GM18873 (cell line): ENCODE results near the gene BHLHA15.
"Not testable (repeated sequence)": the region's sequence is repeated elsewhere in the genome, so short reads cannot be mapped to it uniquely, and the experiment has no call there.

Source experiments
- ATAC-seq: cut with Tn5 transposase; IDR thresholded peaks from one replicate; pipeline ENCODE4 v1.9.1; 2021; ENCODE audit warnings: mild to moderate bottlenecking, moderate library complexity, moderate number of reproducible peaks; ENCODE audit not compliant: unreplicated experiment, low FRiP score

Gene BHLHA15

DNA sequence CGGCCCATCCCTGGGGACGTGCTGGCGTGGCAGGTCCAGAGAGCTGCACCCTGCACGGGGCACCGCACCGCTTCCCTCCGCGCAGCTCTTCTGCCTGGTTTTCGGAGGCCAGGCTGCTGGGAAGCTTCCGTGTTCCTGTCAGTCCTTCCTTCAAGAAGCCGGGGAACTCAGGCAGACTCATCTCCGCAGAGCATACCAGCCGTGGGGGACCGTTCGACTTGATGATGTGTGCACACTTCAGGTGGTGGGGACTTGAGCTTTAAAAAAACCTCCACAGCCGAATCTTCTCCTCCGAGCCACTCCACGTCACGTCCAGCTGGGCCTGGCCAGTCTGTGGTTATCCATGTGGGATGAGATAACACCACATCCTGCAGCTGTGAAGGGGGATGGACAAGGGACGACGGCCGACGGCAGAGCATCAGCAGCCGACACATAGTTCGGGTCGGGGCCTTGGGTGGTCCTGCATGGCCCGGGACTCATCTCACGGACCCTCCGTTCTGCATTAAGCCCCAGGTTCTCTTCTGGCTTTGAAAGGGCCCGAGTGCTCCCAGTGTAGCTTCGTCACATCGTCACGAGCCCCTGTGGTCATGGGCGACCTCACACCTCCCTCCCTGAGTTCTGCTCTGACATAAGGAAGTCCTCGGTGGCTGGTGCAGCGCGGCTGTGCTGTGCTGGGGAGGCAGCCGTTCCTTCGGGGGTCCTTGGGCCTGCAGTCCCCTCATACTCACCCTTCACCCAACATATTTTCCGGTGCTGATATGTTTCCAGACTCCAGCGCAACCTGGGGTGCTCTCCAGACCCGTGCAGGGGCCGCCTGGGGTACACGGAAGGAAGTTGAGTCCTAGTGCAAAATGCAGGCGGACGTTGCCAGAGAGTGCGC lies 4.5 kb upstream of the BHLHA15 start:
- no peak for ATAC-seq

DNA sequence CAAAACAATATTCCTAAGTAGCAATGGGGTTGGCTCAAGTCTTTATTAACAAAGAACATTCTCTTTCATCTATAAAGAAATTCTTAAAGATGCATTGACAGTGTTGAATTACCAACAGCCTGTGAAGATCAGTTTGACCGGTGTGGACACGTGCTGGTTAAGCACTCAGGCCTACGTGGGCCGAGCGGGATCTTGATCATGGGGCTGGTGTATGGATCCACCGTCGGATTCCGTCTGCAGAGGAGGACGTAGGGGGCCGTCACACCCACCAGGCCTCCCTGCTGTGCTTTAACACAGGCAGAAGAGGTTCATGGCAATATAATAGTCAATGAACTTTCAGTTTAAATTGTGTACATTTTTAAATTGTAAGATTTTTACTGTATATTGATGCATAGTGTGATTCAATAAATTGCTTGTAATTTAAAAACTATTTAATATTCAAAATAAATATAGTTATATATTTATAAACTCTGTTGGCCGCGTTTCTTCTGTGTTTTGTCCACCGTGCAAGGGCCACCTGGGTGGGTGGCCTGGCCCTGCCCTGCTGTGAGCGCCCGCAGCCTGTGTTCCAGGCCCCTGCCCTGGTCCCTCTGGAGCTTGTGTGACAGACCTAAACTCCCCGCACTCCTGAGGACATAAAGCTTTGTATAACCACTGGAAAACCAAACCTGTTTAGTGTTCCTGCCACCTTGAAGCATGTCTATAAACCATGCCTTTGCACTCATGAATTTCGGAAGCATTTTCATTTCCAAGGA lies 1.9 kb upstream of the BHLHA15 start:
- no peak for ATAC-seq

DNA sequence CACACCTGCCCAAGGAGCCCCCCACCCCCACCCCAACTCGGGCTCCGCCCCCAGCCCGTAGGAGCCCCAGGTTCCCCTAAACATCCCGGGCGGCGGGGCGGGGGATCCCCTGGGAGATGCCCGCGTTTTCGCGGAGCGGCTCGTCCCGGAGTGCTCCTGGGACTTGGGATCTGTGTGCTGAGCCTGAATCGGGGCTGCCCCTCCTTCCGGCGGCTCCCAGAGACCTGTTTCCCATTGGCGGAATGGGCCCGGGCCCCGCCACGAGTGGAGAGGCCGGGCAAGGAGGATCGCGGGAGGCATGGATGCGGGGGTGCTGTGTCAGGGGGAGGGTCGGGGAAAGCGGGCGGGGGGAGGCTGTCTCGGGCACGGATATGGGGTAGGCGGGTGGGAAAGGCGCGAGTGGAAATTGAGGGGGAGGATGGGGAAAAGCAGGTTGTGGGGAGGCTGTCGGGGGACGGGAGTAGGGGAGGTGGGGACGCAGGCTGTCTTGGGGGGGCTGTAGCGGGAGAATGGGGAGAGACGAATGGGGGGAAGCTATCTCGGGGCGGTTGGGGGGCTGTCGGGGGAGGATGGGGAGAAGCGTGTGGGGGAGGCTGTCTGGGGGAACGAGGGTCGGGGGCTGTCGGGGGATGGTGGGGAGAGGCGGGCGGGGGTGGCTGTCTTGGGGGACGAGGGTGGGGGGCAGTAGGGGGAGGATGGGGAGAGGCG lies 572 bp upstream of the BHLHA15 start:
- no peak for ATAC-seq

DNA sequence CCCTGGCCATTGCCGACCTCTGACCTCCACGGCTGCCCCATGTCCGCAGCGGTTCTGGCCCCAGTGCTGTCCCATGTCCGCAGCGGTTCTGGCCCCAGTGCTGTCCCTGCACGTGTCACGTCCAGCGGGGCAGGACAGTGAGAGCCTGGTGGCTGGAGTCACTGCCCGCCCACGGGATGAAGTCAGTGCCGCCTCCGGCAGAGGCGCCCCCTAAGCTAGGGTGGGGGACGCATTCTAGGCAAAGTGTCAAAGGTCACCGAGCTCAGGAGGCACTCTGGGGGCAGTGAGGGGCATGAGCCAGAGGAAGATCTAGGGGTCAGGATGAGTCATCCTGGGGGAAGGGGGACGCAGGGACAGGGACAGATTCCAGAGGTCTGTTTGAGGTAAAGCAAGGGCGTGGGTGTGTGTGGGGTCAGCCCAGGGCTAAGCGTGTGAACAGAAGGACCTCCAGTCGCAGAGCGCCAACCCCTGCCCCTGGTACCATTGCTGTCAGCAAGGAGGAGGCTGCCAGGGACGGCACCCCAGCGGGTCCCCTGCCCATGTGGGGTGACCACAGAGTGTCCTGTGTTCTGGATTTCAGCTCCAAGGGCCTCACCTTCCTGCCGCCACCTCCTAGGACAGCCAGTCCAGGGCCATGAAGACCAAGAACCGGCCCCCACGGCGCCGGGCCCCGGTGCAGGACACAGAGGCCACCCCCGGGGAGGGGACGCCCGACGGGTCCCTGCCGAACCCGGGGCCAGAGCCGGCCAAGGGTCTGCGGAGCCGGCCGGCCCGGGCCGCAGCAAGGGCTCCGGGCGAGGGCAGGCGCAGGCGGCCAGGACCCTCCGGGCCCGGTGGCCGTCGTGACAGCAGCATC lies 665 bp downstream of the BHLHA15 start:
- ATAC-seq: no peak

DNA sequence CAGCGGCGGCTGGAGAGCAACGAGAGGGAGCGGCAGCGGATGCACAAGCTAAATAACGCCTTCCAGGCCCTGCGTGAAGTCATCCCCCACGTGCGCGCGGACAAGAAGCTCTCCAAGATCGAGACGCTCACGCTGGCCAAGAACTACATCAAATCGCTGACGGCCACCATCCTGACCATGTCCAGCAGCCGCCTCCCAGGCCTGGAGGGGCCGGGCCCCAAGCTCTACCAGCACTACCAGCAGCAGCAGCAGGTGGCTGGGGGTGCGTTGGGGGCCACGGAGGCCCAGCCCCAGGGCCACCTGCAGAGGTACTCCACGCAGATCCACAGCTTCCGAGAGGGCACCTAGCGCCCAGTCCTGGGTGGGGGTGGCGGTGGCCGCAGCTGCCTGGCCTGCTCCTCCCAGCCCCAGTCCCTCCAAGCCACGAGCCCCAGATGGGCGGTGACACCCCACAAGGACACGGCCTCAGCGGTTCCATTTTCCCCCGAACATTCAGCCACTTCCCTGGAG lies 1.3 kb downstream of the BHLHA15 start:
- no peak for ATAC-seq

DNA sequence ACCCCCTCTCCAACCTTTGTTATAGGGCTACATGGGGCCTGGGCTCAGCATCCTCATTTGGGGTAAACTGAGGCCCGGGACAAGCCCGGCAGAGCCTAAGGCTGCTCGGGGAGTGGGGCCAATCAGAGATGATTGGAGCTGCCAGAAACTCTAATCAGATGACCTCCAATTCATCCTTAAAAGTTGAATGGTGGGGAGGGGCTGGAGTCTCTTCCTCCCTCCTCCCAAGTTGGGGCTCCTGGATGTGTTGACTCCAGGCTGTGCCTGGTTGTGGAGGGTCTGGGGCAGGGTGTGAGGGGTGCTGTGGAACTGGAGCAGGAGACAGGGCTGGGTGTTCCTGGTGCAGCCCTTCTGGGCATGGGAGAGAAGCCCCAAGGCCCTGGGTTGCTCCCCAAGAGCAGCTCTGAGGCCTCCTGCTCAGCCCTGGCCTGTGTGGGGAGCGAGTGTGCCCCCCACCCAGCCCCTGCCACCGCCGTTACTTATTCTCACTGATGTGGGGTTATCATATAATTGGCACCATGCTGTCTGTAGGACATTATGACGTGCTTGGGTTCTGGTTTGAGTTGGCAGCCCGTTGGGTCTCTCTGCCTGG lies 2.2 kb downstream of the BHLHA15 start:
- no peak for ATAC-seq

DNA sequence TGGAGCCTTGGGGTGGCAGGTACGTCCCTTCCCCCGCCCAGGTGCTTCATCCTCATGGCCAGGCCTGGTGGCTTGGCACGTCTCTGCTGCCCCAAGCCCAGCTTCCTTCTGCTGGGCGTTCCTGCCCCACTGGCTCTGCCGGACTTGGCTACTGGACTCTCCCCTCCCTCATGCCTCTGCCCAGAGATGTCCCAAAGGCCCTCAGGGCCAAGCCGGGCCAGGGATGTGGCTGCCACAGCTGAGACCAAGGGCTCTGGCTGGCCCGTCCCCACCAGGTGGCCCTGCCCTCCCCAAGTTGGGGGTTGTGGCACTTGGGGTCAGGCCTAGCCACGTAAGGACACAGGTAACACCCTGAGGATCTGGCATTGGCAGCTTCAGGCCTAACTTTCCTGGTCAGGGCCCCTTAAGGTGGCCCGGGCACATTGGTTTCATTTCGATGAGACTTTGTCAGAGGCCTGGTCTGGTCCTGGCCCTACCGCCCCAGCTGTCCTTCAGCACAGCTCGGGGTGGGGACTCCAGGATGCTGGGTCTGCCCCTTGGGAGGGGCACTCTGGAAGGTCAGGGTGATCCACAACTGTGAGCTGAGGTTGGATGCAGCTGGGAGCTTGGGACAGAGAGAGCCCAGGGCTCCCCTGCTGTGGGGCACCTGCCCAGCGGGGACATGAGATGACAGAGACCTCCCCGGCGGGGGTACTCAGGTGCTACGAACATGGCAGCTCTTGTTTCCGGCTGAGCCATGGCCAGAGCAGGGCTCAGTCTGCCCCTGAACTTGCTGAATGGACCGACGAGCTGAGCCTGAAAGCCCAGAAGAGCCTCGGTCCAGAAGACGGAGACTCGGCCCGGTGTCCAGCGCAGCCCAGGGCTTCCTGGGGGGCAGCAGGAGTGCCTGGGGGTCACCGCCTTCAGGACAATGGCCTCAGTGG lies 2.9 kb downstream of the BHLHA15 start:
- ATAC-seq: no peak

DNA sequence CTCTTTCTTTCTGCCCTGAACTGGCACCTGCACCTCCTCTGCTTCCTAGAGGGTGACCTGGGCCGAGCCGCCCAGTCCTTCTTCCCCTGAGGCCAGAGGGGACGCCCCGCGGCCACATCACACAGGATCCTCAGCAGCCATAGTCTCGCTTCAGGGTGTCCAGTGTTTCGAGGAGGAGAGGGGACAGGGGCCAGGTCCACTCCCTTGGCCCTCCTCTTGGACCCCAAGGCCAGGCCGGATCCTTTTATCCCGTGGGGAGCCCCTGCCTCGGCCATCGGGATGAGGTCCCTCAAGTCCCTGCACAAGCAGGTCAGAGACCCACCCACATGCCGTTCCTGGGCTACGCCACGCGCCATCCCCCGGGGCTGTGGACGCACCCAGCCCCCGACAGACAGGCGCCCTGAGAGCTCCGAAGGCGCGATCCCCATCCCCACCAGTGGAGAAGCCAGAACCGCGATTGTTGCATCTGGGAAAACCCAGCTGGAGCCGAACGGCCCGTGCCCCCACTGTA lies 3.6 kb downstream of the BHLHA15 start:
- no peak for ATAC-seq

DNA sequence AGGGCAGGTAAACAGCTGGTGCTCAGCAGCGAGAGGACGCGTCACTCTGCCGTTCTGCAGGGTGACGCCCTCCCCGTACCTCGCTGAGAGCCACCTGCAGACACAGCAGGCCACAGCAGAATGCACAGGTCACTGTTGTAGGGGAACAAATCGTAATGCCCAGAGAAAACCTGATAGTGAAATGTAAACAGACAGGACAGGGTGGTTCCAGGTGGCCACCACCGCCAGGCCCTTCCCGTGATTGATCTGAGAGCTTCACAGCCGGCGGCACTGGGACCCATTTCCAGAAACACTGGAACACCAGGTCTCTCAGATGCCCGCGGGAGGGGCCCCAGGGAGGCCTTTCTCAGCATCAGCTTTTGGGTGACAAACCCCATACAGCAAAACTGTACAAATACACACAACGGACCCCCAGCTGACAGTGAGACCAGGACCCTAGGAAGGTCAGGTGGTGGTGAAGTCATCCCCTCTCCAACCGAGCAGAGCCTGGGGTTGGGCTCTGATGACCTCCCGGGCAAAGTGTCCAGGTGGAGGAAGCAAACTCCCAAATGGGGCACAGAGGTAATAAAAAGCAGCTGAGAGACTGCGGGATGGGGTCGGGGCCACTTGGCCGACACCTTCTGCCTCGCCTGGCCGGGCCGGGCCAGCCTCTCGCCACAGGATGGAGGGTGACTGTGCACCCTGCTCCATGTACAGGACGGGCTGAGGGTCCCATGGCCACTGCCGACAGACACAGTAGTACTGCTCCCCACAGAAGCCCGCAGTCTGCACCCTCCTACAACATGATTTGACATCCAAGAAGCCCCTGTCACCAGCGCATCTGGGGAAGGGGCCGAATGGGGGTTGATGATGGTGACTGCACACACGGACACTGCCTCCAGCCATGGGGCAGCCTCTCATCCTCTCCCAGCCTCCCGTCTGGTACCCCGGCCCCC lies 4.6 kb downstream of the BHLHA15 start:
- ATAC-seq: no peak

DNA sequence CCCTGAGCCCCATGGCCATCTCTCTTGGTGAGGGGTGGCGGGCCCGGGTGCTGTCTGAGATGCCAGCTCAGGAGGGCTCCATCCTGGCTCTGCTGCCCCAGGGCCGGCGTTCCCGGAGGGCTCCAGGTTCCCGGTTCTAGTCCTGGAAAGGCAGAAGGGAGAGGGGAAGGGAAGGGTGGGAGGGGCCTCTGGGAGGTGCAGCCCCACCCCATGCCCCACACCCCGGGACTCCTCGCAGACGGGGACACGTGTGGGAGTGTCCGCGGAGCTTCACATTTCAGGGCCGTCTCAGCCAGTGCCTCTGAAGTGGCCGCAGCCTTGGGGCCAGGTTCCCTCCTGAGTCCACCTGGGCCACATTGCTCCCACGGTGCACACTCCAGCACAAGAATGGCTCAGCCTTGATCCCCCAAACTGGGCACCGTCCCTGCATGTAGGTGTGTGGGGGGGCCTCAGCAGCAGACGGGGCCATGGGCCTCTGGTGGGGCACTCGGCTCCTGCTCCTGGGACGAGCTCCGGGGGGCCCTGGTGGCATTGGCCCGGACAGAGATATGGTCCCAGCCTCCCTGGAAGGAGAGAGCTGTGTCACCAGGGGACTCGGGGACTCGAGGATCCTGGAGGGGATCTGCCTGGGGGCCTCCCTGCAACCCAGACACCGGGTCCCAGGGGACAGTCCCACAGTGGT lies 5.8 kb downstream of the BHLHA15 start:
- no peak for ATAC-seq

DNA sequence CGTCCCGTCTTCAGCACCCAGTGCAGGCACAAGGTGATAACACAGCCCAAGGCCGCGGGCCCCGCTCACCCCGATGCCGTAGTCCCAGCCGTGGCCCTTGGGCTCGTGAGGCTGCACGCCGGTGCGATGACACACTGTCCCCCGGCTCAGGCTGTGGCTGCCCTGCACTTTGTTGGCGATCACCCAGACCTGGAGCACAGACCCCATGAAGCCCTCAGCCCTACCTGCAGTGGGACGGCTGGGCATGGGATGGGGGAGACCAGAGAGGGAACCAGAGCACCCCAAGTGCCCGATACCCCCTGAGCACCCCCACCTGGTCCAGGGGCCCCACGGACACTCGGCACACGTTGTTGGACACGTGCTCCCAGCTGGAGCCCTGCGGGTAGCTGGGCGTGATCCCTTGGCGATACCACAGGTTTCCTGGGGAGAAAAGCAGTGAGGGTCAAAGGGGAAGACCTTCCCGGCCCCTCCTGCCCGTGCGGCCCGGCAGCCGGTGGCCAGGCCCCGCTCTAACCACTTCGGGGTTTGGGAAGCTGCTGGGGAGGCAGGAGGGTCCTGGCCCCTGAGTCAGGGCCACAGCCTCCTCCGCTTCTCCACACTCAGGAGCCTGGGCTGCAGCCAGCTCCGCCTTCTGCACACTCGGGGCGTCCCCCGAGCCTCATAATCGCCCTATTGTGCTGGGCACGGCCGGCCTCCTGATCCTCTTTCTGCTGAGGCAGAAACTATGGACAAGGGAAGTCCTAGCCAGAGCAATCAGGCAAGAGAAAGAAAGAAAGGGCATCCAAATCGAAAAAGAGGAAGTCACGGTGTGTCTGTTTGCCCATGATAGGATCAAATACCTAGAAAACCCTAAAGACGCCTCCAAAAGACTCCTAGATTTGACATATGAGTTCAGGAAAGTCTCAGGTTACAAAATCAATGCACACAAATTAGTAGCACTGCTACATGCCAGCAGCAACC lies 6.7 kb downstream of the BHLHA15 start:
- ATAC-seq: no peak

DNA sequence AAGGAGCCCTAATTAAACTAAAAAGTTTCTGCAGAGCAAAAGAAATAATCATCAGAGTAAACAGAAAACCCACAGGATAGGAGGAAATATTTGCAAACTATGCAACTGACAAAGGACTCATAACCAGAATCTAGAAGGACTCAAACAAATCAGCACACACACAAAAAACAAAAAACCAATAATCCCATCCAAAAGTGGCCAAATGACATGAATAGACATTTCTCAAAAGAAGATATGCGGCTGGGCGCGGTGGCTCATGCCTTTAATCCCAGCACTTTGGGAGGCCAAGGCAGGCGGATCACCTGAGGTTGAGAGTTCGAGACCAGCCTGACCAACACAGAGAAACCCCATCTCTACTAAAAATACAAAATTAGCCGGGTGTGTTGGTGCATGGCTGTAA lies 8.1 kb downstream of the BHLHA15 start:
- not testable (repeated sequence) for ATAC-seq

DNA sequence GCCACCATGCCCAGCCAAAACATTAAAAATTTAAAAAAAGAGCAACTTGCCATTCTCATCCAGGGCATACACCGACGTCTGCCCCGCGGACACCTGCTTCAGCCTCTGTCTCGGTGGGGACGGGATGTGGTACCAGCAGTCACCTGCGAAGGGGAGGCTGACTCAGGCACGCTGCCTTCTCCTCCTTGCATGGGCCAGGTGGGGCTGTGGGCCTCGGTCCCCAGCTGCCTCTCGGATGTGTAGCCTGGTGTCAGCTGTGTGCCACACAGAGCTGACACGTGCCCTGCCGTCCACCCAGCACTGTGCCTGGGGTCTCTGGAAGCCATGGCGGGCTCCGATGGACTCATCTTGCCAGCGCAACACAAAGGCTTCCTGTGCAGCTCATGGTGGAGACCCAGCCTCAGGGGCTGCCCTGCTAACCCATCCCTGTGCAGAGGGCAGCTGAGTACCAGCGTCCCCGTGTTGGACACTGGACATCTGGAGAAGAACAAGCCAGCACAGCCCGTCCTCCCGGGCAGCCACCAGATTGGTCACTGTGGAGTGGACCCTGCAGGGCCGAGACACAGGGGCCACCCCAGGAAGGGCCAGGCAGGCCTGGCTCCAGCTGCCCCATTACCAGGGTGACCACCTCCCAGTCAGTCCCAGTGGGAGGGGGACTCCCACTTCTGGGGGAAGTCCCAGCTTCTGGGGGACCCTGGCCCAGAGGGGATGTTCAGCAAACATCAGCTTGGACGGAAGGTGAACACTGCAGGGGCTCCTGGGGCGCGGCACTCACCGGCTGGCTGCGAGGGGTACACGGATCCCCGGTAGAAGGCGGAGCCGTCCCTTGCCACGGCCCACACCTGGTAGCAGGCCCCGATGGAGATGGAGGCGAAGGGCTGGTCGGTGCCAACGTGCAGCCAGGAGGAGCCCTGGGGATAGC lies 10.6 kb downstream of the BHLHA15 start:
- no peak for ATAC-seq

DNA sequence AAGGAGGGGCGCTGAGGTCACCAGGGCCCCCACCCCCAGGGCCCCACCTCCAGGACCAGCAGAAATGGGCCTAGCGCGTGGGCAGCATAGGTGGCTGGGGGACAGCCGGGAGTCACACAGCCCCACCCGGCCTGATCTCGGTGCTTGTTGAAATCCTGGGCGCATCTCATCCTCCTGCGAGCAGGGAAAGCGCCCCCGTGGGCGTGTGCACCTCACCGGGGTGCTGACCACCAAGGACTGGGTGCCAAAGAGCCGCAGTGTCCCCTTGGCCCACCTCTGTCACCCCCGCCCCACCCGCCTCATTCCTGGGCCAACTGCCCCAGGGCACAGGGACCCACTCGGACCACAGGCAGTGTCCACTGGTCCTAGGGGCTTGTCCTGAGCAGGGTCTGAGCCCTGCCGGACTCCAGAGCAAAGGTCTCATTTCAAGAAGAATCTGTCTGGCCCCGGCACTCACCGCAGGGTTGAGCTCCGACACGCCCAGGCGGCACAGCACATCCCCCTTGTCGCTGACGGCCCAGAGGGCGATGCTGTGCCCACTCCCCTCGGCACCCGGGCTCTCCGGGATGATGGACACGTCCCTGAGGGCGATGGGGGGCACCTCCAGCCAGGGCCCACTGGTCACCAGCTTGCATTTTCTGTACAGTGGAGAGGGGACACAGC lies 11.4 kb downstream of the BHLHA15 start:
- no peak for ATAC-seq
